Fibroblast of gingiva (primary cell): ENCODE results near the gene ALDH4A1.

Experiments used
- DNase-seq: peaks from one replicate; pipeline ENCODE4 v3.0.0-alpha.2; 2011; ENCODE audit warnings: low read depth

Gene ALDH4A1

DNA sequence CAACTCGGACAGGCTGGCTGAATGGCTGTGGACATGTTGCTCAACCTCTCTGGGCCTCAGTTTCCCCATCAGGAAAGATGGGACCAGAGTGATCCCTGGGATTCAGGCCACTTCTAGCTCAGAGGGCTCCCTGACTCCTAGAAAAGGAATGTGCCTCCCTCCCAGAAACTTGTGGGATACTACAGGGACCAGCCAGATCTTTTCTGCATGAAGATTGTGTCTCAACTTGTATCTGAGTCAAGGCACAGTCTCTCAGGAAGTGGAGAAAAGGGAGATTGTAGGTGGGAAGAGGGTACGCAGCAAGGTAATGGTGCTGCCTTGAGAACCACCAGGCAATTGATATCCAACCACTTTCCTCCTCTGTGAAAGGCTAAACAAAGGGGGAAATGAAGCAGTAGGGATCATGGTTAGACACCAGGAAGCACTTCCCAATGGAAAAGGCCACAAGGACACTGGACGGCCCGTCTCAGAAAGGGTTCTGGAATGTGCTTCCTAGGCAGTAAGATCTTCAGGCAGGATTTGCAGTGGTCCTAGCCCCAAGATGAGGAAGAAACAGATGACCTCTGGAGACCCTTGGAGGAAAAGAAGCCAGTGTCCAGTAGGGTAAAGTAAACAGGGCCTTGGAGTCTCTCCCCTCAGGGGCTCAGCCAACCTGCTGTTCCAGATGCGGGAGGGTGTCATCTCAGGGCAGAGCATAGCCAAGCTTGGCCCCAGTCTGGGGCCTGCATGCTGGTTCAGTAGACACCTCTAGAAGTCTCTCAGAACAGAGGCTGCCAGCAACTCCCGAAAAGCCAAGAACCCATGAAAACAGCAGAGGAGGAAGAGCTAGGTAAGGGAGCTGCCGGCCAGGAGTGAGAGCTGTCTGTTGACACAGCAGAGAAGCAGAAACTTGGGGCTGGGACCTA is 37.3 kb upstream of the ALDH4A1 start:
- peak; percentile 28 for DNase-seq

DNA sequence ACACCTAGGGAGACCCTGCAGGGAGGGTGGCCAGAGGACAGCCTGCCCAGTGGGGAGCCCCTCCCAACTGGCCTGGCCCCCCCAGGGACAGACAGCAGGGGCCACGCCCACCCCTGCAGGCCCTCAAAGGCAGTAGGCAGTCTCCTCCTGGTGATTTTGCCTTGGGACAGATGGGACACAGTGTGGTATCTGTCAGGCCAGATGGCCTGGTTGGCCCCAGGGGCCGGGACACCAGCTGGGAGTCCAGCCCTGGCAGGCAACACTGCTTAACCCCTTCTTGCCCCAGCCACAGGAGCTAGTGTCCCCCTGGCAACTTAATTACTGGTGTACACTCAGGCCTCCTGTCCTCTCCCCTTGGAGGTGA is 36.3 kb upstream of the ALDH4A1 start:
- no peak for DNase-seq

DNA sequence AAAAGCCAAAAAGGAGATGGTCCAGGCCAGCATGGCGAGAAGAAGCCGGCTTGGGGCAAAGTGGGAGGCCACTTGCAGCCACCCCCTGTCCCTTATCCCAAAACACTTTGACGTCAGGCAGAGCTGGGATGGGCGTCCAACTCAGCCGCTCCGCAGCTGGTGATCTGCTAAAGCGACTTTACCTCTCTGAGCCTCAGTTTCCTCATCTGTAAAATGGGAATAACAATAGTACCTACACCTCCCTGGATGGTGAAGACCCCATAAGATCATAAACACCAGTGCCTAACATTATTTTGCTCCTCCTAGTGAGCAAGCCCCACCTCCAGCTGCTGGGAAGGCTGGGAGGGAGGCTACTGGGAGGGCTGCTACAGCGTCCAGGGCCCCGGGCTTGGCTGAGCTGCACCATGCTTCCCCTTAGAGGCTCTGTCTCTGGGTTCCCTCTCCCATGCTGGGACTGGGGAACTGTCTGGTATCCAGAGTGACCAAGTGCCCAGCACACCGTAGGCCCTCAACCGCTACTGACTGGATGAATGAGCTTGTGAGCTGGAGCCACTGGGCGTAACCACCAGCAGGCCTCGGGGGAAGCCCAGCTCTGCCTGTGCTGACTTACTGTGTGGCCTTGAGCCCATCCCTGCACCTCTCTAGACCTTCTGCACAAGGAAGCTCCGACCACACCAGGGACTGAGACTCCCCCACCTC is 35.8 kb upstream of the ALDH4A1 start:
- DNase-seq = no peak

DNA sequence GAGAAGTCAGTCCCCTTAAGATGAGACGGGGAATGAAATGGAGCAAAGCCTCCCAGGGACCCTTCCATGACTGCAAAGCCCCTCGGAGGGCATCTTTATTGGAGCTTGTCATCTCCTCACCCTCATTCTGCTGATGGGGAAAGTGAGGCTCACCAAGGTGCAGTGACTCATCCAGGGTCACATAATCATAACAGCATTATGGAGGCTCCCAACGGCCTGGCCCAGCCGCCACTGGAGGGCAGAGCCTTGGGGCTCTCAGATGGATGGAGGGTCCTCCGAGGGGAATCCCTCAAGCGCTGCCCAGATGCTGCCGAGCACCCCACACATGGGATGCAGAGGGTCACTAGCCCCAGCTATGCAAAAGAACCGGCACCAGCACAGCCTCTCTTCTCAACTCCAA is 35.2 kb upstream of the ALDH4A1 start:
- DNase-seq = no peak

DNA sequence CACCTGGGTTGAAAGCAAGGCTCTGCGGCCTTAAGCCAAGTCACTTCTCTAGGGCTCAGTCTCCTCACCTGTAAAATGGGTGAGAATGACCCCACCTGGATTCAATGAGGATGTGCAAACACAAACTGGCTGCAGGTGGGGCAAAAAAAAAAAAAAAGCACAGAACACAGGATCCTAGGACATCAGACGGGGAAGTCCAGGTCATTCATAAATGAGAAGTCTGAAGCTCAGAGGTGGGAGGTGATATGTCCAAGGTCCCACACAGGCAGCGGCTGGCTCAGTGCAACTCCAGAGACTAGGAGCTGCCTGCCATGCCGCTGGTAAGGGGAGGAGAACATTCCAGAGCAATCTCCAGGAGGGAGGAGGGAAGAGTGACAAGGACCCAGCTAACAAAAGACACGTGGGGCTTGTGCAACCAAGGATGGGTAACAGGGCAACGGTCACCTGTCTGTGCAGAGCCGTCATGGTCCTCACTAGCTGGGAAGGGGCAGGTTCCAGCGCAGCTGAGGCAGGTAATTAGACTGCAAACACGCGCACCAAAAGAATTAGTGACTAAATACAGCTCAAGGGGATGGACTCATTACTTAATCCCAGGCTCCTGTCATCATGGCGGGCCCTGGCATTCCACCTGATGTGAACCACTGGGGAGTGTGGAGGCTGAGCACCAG is 34.6 kb upstream of the ALDH4A1 start:
- no peak for DNase-seq

DNA sequence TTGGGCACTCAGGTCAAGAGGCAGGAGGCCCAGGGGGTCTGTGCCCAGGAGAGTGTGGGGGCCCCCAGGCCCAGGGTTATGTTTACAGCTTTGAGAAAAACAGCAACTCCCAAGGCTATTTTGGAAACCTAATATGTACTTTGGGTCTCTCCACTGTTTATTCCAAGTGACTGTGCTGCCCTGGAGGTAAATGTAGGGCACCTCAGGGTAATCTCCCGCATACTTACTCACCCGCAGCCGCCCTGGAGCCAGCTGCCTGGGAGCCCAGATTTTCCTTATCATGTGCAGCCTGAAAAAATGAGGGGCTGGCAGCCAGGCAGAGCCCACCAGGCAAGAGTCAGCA is 34.1 kb upstream of the ALDH4A1 start:
- DNase-seq = no peak

DNA sequence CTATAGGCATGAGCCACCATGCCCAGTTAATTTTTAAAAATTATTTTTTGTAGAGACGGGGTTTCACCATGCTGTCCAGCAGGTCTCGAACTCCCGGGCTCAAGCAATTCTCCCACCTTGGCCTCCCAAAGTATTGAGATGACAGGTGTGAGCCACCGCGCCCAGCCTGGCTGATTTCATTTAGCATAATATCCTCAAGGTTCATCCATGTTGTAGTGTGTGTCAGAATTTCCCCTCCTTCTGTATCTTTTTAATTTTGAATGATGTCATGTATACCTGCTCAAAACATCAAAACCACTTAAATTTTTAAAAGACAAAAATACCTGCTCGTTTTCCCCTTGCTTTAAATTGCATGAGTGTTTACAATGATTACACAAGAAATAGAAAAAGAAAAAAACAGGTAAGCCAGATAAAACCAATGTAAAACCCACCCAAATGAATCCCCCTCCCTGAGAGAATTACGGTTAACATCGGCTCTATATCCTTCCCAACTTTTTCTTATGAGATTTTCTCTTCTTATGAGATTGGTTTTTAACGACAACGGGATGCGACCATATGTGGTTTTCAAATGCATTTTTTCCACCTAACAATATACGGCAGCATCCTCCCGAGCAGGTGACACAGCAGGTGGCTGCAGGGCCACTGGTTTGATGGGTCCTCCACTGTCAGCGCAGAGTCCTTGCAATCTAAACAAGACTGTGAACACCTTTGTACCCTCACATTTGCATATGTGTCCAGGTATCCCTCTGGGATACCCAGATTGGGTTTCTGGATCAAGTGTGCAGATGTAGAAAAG is 32.0 kb upstream of the ALDH4A1 start:
- DNase-seq = no peak

DNA sequence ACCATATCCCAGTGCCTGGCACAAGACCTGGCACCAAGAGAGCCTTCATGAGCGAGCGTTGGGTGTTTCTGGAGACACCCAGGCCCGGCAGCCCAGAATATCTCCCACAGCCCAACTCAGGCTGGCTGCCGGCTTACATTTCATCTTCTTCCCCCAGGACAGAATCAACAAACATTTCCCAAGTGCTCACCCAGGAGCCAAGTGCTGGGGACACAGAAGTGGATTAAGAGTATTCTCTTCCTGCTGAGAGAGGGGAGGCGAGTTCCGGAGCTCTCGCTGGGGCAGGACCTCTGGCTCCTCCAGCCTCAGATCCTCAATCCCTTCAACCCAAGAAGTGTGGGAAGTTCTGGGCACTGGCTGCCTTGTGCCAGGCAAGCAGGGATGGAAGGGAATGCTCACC is 30.5 kb upstream of the ALDH4A1 start:
- no peak for DNase-seq

DNA sequence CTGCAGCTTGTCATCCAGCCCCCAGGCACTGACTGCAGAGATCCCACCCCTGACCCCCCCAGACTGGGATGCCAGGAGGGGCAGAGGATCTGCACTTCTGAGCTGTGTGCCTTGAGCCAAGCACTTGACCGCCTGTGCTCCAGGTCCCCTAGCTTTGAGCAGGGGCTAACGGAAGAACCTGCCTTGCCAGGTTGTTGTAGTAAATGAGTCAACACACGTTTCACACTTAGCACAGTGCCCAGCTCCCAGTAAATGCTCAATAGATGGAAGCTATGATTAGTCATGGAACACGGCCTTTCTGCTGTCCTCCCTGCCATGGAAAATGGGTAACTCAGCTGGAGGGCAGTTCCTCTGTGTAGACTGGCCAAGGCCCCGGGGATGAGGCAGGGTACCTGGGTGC is 30.0 kb upstream of the ALDH4A1 start:
- DNase-seq = no peak

DNA sequence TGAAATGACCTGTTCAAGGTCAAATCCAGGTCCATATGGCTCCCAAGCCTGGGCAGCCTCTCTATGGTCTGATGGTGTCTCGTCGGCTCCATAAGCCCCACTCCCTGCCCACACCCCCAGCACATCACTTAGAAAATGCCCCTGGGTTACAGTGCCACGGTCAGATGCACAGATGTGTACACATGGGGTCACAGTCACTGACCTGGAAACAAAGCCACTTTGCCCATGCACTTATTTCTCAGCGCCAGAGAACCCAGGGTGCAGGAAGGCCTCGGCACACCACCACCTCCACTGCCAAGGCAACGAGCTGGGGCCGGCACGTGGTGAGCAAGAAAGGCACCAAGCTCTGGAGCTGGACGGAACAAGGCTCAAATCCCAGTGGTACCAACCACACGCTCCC is 29.4 kb upstream of the ALDH4A1 start:
- no peak for DNase-seq

DNA sequence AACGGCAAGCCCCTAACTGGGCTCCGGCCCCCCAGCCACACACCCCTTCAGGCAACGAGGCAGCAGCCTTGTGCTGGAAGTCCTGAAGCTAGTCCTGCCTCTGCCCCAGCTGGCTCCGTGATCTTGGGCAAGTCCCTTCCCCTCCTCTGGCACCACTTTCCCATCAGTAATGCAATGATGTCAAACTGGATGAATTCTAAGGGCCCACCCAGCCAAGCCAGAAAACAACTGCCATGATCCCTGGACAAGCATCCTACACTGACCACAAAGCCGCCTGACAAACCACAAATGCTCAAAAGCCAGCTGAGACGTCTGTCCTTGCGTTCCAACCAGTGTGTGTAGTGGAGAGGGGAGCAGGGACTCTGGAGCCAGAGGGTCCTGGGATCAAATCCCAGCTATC is 27.3 kb upstream of the ALDH4A1 start:
- DNase-seq = peak; percentile 65

DNA sequence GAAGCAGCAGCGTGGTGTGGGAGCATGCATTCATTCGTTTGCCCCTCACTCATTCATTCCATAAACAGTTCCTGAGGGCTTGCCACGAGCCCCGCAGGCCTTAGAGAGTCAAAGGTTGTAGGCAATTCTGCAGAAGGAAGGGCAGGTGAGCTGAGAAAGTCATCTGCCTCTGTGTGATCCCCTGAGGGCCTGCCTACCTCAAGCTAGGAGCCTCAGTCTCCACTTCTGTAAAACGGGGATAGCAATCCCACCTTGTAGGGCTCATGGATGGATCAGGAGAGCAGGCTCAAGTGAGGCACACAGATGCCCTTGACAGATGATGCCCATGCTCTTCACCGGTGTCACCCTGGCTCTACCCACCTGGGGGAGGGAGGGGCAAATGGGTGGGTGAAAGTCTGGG is 26.6 kb upstream of the ALDH4A1 start:
- no peak for DNase-seq

DNA sequence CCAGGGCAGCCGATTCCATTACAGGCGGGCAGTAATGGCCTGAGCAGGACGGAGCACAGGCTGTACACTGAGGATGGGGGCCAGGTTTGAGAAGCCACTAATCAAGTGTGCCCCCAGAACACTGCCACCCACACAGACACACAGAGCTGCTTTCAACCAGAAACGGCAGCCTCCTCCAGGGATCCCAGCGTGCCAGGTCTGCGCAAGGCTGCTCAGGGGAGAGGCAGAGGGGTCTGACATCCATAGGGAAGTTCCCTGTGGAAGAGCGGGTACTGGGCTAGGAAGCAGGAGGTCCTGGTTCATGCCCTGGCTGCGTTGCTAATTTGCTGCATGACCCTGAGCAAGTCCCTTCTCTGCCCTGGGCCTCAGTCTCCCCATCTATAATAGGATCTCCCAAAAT is 26.1 kb upstream of the ALDH4A1 start:
- no peak for DNase-seq

DNA sequence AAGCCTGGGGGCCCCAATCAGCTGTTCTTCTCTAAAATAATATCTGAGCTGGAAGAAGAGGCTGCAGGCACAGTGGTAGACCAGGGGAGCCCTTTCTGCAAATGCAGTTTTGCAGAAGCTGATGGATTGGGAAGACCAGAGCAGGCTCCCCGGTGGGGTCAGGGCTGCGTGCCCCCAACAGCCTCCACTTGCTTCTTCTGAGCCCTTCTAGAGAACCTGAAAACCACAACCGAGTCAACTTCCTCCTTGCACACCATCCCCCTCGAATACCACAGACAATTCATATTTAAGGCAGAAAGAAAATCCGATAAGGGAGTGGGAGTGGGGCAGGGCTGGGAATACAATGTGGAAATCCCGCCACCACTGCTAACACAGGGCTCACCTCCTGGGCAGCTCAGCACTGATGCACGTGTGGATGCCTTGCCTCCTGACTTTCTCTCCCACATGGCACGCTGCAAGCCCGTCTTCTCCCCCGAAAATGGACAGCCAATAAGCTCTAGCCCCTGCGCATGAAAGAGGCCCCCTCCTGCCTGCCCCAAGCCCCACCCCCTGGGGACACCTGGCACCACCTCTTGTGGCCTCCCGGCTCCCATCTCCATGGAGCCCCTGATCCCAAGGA is 25.4 kb upstream of the ALDH4A1 start:
- DNase-seq = no peak

DNA sequence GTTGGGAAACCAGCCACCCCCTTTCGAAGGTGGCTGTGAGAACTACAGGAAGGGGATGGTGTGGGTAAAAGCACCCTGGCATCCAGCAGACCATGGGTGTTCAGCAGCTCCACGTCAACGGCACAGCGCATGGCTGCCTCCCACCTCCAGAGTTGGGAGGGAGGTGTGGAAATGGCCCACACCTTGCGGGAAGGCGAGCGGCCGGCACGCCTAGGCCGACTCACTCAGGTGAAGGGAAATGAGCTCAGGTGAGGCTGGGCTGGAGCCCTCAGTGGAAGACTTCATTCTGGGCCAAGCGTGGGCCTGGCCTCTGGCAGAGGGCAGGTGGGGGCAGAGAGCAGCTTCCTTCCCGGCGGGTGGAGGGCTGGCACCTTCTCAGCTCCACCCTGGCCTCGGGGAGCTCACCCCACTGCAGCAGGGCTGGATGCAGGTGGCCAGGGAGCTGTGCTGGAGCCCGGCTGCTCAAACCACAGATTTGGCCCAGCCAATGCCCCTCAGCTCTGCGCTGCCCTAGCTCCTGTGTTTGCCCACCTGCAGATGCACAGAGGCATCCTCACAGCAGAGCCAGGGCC is 24.8 kb upstream of the ALDH4A1 start:
- no peak for DNase-seq

DNA sequence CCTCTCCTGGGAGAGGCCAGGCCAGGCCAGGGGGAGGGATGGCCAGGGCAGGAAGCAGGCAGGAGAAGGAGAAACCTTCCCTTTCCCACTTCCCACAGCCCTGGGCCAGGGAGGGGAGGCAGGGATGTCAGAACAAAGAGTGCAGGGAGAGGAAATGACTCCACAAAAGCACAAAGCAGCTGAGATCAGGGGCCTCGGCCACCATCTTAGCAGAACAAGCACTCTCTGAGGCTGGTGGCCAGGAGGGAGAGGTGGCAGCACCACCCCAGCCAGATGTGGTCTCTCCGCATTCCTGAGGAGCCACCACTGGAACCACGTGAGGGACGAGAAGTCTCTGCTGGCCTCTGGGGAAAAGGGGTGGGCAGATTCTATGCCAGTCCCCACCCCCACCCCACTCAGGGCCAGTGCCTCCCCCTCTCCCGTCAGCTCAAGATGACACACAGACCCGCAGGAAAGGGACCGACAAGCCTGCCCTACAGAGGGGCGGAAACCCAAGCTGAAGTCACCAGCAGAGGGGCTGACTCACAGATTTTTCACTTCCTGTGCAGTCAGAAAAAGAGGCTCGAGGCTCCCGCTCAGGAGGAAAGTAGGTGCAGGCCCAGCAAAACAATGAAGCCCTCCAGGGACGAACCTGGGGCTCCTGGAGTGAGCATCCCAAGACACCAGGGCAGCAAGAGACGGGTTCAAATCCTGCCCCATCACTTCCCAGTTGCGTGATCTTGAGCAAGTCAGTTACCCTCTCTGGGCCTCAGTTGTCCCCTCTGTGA is 24.1 kb upstream of the ALDH4A1 start:
- peak; percentile 89 for DNase-seq

DNA sequence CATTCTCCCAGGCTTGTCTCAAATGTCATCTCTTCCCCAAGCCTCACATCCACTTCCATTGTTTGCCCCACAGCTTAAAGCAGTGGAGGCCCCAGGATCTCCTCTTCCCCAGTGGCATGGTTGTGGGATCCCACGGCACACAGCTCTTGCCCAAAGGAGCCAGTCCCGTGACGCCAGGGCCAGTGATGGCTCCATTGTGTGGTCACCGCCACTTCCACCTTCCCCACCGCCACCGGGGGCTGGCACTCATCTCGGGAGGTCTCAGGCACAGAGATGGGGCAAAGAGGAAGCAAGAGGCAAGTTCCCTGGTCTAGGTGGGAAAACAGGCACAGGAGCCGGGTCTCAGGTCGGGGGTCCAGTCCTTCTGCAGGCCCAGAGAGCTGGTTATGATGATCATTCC is 22.9 kb upstream of the ALDH4A1 start:
- no peak for DNase-seq

DNA sequence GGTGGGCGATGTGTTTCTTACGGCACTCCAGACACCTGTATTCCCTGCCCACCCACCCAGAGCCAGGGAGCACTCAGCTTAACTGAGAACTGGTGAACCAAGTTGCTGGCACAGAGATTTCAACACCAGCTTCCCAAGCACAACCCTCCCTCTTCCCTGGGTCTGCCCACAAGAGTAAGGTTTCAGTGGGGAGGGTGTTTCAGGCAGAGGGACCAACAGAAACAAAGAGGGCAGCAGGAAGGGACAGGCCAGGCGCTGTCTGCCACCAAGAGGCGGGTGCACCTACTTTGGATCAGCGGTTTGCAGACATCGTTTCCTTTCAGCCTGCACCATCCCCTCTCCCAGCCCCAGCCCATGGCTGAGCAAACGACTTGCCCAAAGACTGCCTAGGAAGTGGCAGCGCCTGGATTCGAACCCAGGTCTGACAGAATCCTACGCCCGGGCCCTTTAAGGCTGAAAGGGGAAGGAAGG is 21.9 kb upstream of the ALDH4A1 start:
- peak; percentile 80 for DNase-seq

DNA sequence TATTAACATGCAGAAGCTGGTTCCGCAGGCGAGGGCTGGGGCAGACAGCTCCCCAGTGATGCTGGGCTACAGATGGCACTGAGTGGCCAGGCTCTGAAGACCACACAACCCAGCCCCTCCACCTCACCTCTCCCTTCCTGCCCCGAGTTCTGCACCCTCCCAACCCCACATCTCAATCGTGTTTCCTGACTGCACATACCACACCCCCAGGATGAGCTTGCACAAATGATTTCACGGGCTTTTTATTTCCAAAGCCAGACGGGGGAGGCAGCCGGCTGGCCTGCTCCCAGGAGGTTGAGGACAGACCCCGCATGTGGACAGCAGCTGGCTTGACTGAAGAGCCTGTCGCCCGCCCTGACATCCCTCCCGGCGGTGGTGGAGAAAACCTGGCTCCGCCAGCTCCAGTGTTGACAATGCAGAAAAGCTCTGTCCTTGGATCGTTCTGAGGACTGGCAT is 21.4 kb upstream of the ALDH4A1 start:
- DNase-seq = peak; percentile 24
